Daoy (cell line): Measurements from ENCODE around the gene ZNF581. TPM values are rescaled to one million over a fixed set of nuclear protein-coding genes. Genes with fewer than 3 reads are reported as not detected.

Experiments used
- DNase-seq: peaks from one replicate; pipeline ENCODE4 v3.0.0-alpha.2; 2015; ENCODE audit warnings: low read depth
- total RNA-seq: library from RNA; depleted of rRNA; stranded (reverse); fragments of >200 nt; shearing (Covaris generic); gene quantifications from 2 replicates; pipeline ENCODE4 v1.2.3, GENCODE V29; 2014

The ZNF581 gene
- total RNA-seq, 1 experiment from 2014 or later: 15.9 TPM

DNA sequence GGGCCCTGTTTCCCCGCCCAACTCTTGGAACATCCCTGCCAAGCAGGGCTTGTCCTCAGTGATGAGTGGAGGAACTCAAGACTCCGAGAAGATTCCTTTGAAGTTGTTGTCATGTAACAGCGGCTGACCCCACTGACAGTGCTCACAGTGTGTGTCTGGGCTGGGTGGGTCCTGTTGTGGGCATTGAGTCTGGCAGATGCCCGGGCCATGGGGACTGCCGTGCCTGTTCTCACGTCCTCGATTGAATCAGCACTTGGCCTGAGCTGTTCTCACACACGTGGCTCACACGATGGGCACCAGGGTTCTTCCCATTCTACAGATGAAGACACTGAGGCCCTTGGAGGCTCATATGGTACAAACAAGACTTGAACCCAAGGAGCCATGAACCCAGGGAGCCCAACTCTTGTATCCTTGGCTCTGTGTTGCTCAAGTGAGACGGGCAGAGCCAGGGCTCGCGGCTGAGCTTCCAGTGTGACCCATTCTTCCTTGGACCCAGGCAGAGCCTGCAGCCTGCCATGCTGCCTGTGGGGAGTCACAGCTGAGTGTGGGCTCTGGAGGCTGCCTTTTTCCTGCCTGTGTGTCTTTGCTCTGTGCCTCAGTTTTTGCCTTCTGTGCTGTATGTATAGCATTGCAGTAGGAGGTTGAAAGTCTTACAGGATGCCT lies 23.0 kb downstream of the ZNF581 start:
- DNase-seq: no peak

- DNase-seq: no peak
Observed at GRCh38 chr19:55667006-55667381, 23.5 kb downstream of the ZNF581 start.

- DNase-seq: no peak
Observed at GRCh38 chr19:55667511-55667910, 24.1 kb downstream of the ZNF581 start.

- DNase-seq: no peak
Observed at GRCh38 chr19:55667958-55668357, 24.5 kb downstream of the ZNF581 start.

DNA sequence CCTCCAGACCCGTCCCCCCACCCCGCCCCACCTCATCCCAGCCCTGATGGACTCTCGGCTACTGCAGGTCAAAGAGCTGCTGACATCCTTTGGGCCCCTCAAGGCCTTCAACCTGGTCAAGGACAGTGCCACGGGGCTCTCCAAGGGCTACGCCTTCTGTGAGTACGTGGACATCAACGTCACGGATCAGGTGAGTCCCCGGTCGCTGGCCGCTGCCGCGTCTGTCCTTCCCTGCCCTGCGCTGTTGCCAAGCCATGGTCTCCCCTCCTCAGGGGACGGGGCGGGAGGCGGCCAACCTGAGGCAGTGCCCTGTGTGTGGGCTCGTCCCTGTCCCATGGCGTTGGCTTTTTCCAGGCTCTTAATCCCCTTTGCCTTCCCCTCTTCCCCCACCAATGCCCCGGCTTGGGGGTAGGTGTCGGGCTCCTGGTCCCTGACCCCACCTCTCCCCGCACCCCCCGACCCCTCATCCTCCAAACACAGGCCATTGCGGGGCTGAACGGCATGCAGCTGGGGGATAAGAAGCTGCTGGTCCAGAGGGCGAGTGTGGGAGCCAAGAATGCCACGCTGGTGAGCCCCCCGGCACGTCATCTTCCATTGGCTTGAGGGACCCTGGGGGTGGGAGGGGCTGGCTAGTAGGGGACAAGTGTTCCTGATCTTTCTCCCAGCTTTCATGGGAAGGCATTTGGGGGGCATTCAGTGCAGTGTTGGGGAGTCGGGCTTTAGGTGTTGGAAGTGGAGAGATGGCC lies 25.3 kb downstream of the ZNF581 start:
- no peak for DNase-seq

DNA sequence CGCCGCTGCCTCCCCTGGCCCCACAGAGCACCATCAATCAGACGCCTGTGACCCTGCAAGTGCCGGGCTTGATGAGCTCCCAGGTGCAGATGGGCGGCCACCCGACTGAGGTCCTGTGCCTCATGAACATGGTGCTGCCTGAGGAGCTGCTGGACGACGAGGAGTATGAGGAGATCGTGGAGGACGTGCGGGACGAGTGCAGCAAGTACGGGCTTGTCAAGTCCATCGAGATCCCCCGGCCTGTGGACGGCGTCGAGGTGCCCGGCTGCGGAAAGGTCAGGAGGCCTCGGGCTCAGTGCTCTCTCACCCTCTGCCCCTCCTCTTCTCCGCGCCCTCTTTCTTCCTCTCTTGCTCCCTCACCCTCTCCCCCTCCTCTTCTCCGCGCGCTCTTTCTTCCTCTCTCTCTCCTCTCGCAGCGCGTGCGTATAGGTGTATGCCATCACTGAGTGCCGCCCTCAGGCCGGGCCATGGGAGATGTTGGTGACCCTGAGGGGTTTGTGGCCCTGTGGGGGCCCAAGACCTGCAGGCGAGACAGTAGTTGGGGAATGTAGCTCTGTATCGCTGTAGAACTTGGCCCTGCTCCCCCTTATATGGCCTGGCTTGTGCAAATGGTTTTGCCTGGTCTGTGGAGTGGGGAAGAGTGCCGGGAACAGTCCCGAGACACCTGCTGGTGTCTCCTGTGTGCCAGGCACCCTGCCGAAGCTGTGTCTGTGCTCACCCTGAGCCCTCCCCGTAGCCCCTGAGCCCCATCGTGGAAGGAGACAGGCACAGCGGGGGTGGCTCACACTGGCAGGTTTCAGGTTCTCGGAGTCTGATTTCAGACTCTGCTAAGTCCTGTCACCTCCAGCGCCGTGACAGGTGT lies 26.2 kb downstream of the ZNF581 start:
- DNase-seq: no peak

DNA sequence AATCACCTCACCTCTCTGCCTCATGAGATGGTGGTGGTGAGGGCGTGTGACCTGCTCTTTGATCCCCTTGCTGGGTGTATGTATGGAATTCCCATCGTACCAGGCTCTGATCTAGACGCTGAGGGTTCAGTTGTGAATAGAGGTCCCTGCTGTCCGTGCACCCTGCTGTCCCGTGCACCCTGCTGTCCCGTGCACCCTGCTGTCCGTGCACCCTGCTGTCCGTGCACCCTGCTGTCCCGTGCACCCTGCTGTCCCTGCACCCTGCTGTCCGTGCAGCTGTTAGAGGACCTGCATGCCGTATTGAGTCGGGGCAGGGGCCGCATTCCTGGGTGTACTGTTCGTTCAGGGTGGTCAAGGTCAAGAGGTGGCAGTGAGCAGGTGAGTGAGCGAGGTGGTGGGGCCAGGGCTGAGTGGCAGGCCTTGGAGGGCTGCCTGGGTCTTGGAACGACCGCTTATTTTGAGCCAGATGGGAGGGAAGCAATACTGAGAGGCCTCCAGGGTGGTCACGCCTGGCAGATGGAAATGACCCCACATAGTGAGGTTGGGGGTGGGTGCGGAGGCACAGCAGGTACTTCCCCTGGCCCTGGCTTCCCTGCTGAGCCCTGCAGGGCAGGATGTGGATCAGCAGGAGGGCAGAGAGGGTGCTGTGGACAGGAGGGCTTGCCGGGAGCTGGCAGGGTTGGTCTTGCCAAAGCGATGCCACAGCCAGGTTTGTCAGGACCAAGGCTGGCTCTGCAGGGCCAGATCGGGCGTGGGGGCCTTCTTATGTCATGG lies 27.0 kb downstream of the ZNF581 start:
- DNase-seq: peak; percentile 63

DNA sequence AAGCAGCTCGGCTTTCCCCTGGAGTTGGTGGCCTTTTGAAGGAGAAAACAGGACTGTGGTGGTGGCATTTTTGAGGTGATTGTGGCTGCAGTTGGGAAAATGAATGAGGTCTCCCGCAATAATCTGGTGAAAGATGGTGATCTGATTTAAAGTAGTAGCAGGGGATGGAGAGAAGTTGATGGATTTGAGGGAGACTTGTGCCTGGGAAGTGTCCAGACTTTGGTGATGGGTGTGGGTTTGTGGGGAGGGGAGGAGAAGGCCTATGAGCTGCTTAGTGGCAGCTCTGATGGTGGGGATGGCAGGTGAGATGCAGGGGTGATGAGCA lies 27.6 kb downstream of the ZNF581 start:
- DNase-seq: no peak

GRCh38 chr19:55672418-55672817 lies 29.0 kb downstream of the ZNF581 start:
- DNase-seq: no peak

GRCh38 chr19:55673465-55673864 lies 30.0 kb downstream of the ZNF581 start:
- DNase-seq: no peak

GRCh38 chr19:55673889-55674288 lies 30.4 kb downstream of the ZNF581 start:
- no peak for DNase-seq

DNA sequence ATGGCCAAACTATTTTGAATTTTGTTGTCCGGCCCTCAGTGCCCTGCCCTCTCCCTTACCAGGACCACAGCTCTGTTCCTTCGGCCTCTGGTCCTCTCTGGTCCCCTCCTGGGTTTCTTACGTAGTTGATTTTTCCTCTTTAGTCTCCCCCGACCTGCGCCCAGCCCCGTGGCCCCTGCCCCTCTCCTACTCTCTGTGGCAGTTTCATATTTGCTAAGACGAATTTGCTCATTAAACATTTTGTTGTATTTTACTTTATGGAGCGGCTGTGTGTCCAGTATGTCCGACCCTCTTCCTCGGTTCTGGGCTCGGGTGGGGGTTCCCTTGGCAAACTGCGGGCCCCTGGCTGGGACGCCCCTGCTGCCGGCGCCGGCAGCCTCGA lies 31.0 kb downstream of the ZNF581 start:
- no peak for DNase-seq

DNA sequence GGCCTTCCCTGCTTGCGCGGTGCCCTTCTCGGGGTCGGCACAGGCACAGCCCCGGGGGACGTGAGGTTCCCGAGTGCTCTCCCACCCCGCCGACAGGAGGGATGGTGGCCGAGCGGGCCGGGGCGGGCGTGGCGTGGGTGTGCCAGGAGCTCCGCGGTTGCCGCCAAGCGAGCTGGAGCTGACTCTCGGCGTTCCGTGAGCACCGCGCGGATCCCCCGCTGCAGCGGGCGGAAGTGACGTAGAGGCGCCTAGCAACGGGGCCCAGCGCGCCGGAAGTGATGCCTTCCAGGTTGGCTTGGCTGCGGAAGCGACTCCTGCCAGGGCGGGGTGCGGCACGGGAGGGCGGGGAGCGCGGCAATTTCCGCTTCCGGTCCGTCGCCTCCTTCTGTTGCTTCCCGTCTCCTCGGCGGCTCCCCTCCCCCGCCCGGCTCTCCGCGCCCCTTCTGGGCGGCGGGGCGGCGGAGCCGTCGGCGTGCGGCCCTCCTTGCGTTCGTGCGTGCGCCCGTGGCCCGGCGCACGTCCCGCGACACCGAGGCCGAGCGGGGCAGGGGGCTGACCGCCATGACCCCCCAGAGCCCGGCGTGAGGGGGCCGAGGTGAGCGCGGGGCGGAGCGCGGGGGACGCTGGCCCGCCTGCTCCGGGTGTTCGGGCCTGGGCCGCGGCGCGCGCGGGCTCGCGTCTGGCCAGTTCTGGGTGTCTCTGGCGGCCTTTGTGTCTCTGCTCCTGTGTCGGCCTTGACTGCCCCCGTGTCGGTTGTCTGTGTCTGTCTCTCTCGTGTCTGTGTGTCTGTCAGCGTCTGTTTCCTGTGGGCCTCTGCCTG lies 31.6 kb downstream of the ZNF581 start, which contains the start of gene EPN1:
Gene EPN1 (plus strand): TSS at position 386 of the 820 bp plus-strand sequence. CDS start 3,402 bp downstream, outside the sequence.
- peak; percentile 99 for DNase-seq

DNA sequence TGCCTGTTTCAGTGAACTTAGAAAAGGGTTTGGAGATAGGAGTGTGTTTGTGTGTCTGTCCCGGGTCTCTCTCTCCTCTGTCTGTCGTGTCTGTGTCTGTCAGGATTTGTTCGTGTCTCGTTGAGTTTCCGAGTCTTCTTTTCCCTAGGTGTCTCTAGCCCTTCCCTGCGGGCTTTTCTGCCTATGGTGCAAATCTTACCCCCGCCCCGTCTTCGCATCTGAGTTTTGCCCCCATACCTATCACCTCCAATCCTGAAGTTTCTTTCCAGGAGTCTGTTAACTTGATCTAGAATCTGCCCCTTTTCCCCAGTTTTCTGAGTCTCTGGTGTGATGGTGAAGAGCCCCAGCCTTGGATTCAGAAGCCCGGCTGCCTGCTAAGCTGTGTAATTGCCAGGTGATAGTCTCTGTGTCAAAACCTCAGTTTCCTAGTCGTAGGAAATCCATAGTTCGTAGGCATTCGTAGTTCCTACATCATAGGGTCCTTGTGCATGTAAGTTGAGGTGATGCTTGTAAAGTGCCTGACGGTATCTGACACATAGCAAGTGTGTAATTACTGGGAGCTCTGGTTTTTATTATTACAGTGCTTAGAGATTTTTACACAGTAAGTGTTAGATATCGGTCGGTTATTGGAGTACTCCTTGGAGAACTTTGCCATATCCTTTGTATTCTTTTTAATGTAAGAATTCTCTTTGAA lies 32.4 kb downstream of the ZNF581 start:
- no peak for DNase-seq

GRCh38 chr19:55676383-55676782 lies 32.9 kb downstream of the ZNF581 start:
- DNase-seq: peak; percentile 38

GRCh38 chr19:55676889-55677505 lies 33.5 kb downstream of the ZNF581 start:
- no peak for DNase-seq

GRCh38 chr19:55677572-55678028 lies 34.2 kb downstream of the ZNF581 start:
- DNase-seq: no peak

DNA sequence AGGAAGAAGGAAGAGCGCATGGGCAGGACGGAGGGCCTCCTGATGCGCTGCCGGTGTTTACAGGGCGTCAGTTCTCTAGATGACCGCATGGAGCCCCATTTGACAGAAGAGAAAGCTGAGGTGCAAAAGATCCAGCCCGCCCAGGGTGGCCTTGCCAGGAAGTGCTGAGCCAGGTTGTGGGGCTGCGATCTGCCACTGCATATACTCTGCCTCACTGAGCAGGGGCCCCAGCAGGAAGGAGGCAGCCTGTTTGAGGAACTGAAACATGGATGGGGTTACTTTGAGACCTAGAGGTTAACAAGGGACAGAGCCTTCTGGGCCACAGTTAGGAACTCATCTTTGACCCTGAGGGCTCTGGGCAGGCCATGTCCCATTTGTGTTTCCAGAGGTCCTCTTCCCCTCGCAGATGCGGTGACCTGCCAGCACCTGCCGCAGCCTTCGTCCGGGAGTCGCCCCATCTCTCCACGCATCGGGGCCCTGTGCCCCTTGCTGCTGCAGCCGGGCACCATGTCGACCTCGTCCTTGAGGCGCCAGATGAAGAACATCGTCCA lies 34.7 kb downstream of the ZNF581 start:
- no peak for DNase-seq
